HG03342 (cell line): ENCODE measurements around the gene ACSL6.

Source experiments
- ATAC-seq: cut with Tn5 transposase; IDR thresholded peaks from one replicate; pipeline ENCODE4 v1.9.1; 2021; ENCODE audit warnings: mild to moderate bottlenecking, moderate library complexity; ENCODE audit not compliant: unreplicated experiment

The ACSL6 gene

DNA sequence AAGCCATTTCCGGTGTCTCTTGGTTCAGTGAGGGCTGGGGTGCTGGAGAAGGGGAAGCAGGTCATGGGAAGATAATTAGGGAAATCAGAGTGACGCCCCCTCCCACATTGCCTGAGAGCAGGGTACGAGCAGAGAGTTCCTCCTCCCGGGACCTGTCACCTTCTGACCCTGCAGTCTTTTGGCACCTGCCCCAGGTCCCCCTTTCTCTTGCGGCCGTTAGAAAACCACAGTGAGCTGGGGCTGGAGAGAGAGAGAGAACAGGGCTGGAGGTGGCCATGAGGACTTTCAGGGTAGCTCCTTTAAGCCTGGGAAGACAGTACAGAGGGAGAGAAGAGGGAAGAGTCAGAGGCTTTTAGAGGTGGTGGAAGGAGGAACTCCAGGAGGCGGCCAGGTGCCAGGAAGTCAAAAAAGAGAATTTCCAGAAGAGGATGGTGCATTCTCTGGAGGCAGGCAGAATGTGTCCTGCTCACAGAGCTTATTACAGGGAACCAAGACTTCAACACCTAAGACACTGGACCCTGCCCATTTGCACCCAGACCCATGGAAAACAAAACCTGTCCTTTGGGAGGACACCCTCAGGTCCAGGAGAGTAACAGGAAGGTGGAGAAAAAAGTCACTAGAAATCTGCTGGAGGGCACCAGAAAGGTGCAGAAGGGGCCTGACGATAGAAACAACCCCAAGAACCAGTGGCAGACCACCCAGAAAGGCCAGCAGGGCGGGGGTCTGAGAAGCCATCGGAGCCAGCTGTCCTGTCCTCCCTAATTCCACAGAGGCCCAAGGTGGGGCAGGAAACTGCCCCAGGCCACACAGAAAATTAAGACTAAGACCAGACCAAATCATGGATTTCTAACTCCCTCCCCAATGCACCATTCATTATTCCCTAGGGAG lies 6.5 kb upstream of the ACSL6 start:
- no peak for ATAC-seq

DNA sequence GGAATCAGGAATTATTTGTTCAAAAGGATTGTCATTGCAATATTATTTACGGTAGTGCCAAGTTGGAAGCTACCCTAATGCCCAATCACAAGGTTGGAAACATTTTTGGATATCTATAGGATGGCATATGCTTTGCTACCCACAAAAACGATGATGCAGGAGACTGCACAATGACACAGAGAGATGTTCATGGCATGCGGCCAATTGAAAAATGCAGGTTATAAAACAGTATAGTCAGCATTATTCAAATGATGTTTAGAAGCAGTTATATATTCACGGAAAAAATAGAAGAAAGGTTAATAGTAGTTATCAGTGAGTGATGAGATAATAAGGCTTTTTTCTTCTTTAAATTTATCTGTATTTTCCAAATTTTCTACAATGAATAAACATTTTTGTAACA lies 5.9 kb upstream of the ACSL6 start:
- ATAC-seq, result no peak

DNA sequence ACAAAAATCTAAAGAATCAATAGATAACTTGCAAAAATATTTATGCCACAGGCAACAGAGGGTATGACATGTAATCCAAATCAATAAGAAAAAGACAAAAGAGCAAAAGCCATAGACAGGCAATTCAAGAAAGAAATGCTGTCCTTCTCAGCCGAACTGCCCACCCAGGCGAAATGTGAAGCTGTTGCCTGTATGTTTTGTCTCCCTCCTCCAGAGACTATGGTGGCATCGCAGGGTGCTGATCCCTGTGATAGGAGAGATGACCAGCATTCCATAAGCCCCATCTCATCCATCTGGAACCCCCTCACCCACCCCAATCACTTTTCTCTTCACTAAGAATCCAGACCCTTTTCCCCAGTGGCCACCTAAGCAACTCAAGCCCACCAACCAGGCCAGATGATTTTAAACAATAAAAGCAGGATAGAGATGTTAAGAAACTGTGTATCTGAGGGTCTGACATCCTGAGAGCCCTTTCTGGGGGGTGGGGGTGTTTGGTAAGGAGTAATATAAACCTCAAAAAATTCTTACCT lies 5.3 kb upstream of the ACSL6 start:
- no peak for ATAC-seq

DNA sequence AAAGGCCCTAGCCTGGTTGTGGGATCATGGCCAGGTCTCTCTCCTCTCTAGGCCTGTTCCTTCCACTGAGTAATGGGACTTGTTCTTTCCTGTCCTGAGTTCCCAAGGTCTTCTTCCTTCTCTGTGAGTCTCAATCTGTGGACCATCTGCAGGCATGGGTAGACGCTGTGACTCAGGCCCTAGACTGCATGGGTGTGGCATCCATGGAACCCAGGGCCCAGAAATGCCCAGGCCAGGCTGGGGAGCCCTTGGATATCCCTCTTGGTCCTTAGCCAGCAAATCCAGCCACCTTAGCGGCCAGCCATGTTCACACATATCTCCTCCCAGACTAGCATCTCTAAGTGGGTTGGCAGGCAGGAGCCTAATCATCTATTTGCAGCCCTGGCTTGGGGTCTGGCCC lies 2.3 kb upstream of the ACSL6 start:
- ATAC-seq, result no peak

DNA sequence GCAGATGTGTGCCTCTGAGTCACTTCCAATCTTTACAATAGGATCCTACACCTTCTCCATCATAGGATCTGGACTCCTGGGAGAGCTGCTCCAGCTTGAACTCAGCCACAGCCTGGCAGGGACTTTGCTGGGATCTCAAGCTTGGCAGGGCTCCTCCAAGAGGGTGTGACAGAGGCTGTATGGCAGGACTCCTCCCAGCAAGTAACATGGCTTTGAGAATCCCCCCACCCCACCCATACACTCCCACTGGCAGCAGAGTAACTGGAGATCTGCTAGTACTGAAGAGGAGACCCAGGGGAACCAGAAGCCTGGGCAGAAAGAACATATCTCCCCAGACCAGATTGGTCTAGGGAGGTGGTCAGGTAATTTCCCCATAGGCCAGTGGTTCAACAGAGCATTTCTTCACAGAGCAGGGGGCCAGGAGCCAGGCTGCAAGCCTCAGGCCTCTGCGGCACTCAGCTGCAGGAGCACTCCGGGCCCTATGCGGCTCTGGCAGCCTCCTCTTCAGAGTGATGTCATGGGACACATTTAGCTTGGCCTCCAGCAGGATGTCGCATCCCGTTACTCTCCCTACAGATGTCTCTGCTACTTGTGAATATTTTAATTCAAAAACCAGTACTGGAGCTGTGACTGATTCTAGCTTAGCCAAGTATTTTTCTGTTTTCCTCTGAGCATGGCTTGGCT lies 1.7 kb upstream of the ACSL6 start:
- no peak for ATAC-seq

DNA sequence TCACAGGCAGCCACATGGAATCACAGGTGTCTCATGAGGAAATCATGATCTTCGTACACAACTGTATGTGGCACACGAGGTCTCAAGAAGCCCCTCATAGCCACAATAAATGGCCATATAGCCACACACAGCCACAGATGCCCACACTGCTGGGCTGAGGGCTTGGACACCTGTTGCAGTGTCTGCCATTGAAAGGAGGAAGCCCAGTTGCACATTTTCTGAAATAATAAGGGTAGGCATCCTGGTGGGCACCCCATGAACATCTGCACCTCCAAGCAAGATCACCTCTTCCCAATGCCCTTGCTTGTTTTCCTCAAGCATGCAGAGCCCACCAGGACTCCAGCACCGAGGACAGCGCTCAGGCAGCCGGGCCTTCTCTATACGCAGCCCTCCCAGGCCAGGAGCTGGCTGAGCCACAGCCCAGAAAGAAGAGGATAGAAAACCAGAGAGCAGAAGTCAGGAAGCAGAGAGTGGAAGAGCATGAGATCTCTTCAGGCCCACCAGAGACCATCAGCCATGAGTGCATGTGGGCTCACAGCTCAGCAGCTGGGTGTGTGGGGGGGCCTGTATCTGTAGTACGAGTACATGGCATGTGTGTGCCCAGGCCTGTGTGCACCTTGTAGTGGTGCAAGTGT lies 1.0 kb upstream of the ACSL6 start:
- no peak for ATAC-seq

DNA sequence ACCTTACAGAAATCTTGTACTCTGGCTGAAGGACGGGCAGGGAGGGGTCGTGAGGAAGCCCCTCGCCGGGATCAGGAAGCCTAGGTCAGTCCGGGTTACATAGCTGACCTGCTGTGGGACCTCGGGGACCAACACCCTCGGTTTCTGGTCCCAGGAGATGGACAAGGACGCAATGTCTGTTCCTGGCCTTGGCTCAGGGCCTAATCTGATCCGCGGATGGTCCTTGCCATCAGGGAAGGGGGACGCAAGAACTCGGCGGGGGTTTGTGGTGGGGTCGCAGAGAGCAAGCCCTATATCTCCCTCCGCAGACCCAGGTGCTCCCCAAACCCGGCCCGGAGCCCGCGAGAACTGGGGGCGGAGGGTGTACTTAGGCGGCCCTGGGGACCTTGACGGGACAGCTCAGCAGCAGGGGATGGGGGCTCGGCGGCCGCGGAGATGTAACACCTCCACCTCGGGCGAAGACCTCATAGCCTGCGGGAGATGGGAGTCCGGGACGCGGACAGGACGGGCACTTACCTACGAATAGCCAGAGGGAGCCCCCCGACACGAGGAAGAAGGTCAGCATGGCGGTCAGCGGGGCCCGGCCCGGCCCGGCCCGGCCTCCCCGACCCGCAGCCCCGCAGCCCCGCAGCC lies 353 bp downstream of the ACSL6 start:
- no peak for ATAC-seq

DNA sequence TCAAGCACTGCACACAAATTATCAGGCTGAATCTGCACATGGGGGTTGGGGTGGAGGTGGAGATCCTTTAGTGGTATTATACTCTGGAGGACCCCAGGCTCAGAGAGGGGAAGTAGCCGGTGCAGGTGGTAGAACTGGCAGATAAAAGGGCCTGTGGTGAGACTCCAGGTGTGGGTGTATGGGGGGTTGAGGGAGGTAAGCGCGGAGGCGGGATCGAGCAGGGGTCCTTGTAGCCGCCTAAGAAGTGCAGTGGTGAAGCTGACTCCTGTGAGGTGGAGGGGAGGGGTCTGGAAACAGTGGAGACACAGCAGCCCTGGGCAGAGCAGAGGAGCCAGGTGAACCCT lies 841 bp downstream of the ACSL6 start:
- no peak for ATAC-seq

DNA sequence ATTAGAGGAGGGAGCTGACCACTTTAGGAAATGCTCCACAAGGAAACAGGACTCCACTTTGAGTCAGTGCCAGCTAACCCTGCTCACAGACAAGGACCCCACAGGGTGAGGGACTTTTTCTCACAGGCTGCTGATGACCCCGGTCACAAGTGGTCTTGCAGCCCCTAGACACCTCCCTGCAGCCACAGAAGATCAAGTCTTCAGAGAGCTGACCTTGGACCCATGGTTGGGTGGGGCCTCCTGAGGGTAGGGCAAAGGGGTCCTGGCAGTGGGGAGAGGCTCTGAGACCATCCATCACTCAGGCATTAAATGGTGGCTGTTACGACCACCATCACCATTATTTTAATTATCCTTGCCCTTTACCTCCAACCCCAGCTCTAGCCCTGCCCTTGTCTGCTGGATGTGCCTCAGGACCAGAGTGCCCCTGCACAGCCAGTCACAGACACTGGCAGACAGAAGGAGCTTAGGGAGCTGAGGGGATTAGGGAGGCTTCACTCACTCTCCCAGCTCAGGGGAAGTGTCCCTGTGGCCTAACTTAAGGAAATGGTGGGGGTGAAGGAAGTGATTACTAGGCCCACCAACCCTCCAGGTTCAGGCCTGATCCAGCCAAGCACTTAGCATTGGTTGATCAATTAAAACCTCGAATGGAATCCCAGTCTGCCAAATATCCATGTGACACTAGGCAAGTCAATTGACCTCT lies 1.6 kb downstream of the ACSL6 start:
- no peak for ATAC-seq

DNA sequence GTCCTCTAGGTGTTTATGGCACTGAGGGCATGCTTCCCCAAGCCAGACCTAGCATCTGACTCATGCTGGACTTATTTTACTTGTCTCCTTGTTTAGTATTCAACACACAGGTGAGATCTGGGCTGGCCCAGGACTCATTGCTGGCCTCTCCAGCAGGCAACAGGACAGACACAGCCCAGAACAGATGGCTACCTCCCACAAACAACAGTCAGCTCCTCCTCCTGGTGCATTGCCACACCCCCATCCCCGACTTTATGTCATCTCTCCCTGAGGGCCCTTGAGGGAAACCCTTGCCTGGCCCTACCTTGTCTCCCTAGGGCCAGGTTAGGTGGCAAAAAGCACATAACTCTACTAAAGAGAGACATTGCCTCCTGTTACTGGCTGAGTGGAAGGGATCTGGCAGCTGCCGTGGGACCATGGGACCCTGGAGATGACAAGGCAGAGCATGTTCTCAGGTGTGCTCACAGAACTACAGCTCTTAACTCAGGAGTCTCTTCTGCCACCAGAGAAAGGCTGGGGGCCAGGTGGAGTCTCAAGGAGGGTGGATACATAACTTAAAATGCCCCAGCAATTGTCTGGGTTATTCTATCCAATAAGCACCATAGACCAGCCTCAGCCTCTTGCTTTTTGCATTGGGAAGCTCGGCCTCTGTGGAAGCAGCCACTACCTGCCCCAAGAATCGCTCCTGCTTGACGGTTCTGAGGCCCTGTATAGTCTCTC lies 2.3 kb downstream of the ACSL6 start:
- ATAC-seq, result no peak

DNA sequence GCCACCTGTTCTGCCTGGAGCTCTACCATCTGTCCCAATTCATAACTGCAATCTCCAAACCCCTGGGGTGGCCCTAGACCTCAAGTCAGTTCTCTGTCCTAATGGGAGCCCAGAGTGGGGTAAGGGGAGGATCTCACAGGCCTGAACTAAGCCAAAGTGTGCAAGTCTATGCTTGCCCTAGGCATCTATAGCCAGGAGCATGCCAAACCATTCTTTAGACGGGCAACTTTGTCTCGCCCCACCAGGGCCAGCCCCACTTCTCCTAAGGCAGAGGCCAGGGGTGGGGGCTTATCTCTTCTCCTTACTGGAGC lies 3.3 kb downstream of the ACSL6 start:
- peak; percentile 17 for ATAC-seq

DNA sequence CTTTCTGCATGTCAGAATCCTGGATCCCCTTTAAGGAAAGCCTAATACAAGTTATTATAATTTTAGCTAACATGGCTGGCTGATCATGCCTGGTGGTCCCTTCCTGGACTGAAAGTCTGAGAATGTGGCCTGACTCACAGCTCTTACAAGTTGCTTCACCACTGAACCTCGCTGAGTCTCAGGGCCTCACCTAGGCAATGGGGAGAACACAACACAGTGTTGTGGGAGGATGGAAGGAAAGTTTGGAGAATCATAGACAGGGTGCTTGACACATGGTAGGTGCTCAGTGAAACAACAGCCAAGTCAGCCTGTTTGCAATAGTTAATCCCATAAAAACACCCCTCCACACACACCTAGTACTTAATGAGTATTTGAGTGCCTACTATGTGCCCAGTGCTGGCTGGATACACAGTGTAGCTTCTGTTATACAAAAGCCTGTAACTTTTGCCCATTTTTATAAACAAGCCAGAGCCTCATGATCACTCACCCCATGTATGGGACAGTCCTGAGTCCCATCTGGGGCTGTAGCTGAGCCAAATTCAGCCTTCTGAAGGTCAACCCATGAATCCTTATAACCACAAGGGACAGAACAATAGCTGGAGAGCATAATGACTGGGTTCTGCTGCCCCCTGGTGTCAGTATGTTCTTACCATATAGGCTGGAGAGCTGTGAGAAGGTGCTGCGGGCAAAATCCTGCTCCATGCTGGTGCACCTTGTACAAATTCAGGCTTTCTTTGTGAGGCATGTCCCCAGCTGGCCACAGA lies 3.9 kb downstream of the ACSL6 start:
- peak; percentile 74 for ATAC-seq

DNA sequence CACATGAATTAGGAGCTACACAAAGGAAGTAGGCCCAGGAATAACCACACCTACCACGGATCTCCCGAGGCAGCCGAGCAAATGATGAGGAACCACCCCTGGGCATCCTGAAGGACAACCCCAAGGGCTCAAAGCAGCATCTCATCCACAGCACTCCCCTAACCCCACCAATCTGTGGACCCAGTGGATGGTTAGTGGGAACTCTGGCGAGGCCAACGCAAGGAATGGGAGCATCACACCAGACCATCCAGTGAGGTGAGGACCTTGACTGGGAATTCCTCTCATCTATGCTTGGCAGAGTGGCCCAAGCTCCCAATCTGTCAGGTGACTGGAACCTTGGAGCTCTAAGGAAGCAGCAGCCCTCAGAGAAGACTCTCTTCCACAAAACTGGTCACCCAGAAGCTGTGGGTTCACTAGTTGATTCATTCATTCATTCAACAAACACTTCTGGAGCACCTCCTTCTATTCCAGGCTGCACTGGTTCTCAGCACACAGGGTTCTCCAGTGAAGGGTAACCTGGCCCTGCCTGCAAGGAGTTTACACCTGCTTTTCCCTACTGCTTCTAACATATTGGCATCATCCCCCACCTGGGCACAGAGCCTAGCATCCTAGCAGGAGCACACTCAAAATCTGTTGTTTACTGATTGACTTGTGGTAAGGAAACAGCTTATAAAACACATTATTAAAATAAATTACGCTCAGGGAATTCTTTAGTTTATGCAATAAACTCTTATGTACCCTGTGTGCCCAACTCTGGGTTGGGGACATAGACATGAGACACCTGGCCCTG lies 4.9 kb downstream of the ACSL6 start:
- no peak for ATAC-seq

DNA sequence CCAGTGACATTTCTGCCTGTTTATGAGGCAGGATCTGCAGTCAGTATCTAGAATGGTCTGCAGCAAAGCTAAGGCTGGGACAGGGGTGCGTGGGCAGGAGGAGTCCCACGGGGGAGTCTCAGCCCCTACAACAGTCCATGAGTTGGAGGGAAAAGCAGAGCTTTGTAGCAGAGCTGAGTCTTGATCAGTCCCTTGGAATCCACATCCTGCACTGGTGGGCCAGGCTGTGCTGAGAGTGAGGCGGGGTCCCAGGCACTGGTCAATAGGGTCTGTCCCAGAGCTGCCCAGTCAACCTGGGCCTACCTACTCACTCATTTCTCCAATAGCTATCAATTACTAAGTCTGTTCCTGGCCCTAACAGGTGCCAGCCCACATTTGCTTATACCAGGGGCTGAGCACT lies 5.9 kb downstream of the ACSL6 start:
- no peak for ATAC-seq

DNA sequence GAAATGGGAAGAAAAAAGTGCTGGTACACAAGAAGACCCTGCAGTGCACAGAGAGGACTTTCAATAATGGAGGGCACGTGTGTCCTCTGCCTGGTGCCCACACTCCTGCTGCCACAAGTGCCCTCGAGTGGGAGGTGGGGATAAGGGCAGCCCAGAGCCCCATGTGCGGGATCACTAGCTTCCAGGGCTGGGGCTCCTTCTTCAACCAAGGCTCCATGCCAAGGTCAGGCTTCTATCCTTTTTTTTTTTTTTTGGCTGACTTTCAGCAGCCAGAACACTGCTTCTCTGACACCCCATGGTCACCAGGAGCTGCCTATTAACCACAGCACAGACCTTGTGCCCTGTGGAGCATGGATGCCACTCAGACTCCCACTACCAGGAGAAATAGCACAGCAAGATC lies 7.5 kb downstream of the ACSL6 start:
- no peak for ATAC-seq

DNA sequence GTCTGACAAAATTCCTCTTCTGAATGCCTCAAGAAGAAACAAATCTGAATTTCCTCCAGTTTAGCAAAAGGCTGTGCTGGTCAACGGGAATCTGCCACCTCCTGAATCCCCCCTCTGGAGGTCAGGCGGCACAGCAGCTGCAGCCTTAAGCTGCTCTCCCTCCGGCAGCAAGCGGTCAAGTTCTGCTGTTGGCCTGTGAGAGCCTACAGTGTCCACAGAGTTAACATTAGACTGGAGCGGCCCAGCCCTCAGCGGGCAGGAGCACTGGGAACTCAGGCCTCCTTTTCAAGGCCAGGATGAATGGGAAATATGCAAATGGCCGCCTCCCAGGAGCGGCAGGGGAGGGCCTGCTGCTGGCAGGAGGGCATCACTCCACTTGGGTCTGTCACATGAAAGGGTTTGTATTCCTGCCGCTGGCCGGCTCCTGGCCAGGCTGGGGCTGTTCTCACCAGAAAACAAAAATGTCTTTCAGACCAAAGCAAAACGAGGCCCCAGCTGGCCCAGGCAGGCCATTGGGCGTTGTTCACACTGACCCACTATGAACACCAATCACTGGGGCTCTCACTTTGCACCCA lies 8.2 kb downstream of the ACSL6 start:
- no peak for ATAC-seq

DNA sequence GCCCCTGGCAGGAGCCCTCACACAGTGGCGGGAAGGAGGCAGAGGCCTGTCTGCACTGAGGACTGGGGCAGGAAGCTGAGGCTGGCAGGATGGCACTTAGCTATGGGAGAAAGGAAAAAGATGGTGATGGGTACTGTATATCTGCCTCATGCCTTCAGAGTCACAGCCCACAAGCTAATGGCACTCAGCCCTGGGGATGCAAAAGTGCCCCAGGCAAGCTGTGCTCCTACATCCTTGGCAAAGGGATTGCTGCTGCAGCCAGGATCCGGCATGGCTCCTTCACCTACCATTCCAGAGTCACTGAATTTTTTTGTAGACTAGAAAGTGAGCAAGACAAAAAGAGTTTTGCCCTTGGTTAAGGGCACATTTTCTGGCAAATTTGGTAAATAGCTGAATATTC lies 8.7 kb downstream of the ACSL6 start:
- ATAC-seq, result no peak
